ENCODE data around the gene KIAA0040. TPM values are rescaled to one million over a fixed set of nuclear protein-coding genes. Genes with fewer than 3 reads are reported as not detected.

Gene KIAA0040
- total and polyA plus RNA-seq, 2 experiments from 2014 or later = 1.4 to 1.6 TPM

- no peaks in the 10 kb centered on the region for H3K4me1 ChIP-seq (ENCODE audit: low read depth)
- H3K27ac ChIP-seq = no peak overlapping the region
- no peak for TF ChIP-seq CTCF (IDR thresholded peaks at IDR 0.05; ENCODE audit: low read depth, low read length)
- DNase-seq (ENCODE audit: low read depth in 1 of 2, low spot score in 1 of 2) = no peak
- H3K4me3 ChIP-seq = no peak overlapping the region
- no peaks in the 10 kb centered on the region for H3K9me3 ChIP-seq (ENCODE audit: low read depth)
- no peaks in the 10 kb centered on the region for H3K27me3 ChIP-seq
- H3K36me3 ChIP-seq = no peaks in the 10 kb centered on the region
Measured at GRCh38 chr1:175171036-175171913, 21.3 kb downstream of the KIAA0040 start.

GRCh38 chr1:175169286-175170018 lies 23.1 kb downstream of the KIAA0040 start:
- Histone ChIP-seq H3K27ac (no peak overlapping the region), H3K9me3 (ENCODE audit: low read depth) (no peaks in the 10 kb centered on the region), H3K27me3 (no peaks in the 10 kb centered on the region), H3K4me1 (ENCODE audit: low read depth) (no peaks in the 10 kb centered on the region), H3K36me3 (no peaks in the 10 kb centered on the region), H3K4me3 (no peak overlapping the region)
- TF ChIP-seq CTCF (IDR thresholded peaks at IDR 0.05; ENCODE audit: low read depth, low read length) = no peak
- DNase-seq (ENCODE audit: low read depth in 1 of 2, low spot score in 1 of 2) = peak in 1 of 2 donors; percentile 22

GRCh38 chr1:175168782-175169181 lies 23.8 kb downstream of the KIAA0040 start:
- no peak overlapping the region for H3K4me3 ChIP-seq
- no peak overlapping the region for H3K27ac ChIP-seq
- no peaks in the 10 kb centered on the region for H3K27me3 ChIP-seq
- no peaks in the 10 kb centered on the region for H3K36me3 ChIP-seq
- DNase-seq (ENCODE audit: low read depth in 1 of 2, low spot score in 1 of 2) = no peak
- no peak for TF ChIP-seq CTCF (IDR thresholded peaks at IDR 0.05; ENCODE audit: low read depth, low read length)
- H3K9me3 ChIP-seq (ENCODE audit: low read depth) = no peaks in the 10 kb centered on the region
- no peaks in the 10 kb centered on the region for H3K4me1 ChIP-seq (ENCODE audit: low read depth)

GRCh38 chr1:175167861-175168260 lies 24.7 kb downstream of the KIAA0040 start:
- Histone ChIP-seq H3K27ac (no peak overlapping the region), H3K4me1 (ENCODE audit: low read depth) (no peaks in the 10 kb centered on the region), H3K36me3 (no peaks in the 10 kb centered on the region), H3K4me3 (no peak overlapping the region), H3K27me3 (no peaks in the 10 kb centered on the region), H3K9me3 (ENCODE audit: low read depth) (no peaks in the 10 kb centered on the region)
- no peak for TF ChIP-seq CTCF (IDR thresholded peaks at IDR 0.05; ENCODE audit: low read depth, low read length)
- DNase-seq (ENCODE audit: low read depth in 1 of 2, low spot score in 1 of 2) = no peak

GRCh38 chr1:175166746-175167145 lies 25.8 kb downstream of the KIAA0040 start:
- Histone ChIP-seq H3K36me3 (no peaks in the 10 kb centered on the region), H3K27ac (no peak overlapping the region), H3K27me3 (no peaks in the 10 kb centered on the region), H3K4me3 (no peak overlapping the region), H3K4me1 (ENCODE audit: low read depth) (no peaks in the 10 kb centered on the region), H3K9me3 (ENCODE audit: low read depth) (no peaks in the 10 kb centered on the region)
- no peak for DNase-seq (ENCODE audit: low read depth in 1 of 2, low spot score in 1 of 2)
- no peak for TF ChIP-seq CTCF (IDR thresholded peaks at IDR 0.05; ENCODE audit: low read depth, low read length)
